Measurements from ENCODE around the gene TOM1L2.

- TF ChIP-seq CTCF (IDR thresholded peaks at IDR 0.05) = no peak
- TF ChIP-seq POLR2A (IDR thresholded peaks at IDR 0.05) = no peak
Observed at GRCh38 chr17:17930674-17931073, 41.5 kb downstream of the TOM1L2 start.

All from lower leg skin (tissue), 3 donors.